Body of pancreas (tissue), 4 donors: ENCODE results near the gene MDH1. TPM values are rescaled to one million over a fixed set of nuclear protein-coding genes. Genes with fewer than 3 reads are reported as not detected.

ENCODE experiments used
- ATAC-seq: fragments of 150-250 bp; one replicate; pipeline ENCODE4 v1.9.1; 2016
- DNase-seq, 4 donors: peaks; one replicate each; pipeline ENCODE4 v3.0.0-alpha.2; 2019
- H3K27ac ChIP-seq, 4 donors: fragments of 200-600 bp; sonication (generic); 1 replicate in 3 of 4; 2 replicates in 1 of 4; pipeline versions ENCODE4 v1.5.1 to v1.6.1; 2016 to 2019; ENCODE audit warnings: mild to moderate bottlenecking in 1 of 4, mixed read lengths in 1 of 4, moderate library complexity in 1 of 4
- H3K27me3 ChIP-seq, 2 donors: fragments of 200-600 bp; sonication (generic); one replicate each; pipeline ENCODE4 v1.6.0; 2016; ENCODE audit warnings: mild to moderate bottlenecking in 1 of 2
- H3K36me3 ChIP-seq, 2 donors: fragments of 200-600 bp; sonication (generic); replicated peaks in 1 of 2; 2 replicates each; pipeline ENCODE4 v1.5.1; 2016; ENCODE audit warnings: low read depth in 2 of 2; ENCODE audit not compliant: insufficient read depth in 1 of 2
- H3K4me1 ChIP-seq: fragments of 200-600 bp; sonication (generic); one replicate; pipeline ENCODE4 v1.6.0; 2016
- H3K4me3 ChIP-seq, 2 donors: fragments of 200-600 bp; sonication (generic); 1 replicate in 1 of 2; 2 replicates in 1 of 2; pipeline ENCODE4 v1.5.1; 2016 to 2019
- H3K9me3 ChIP-seq, 3 donors: fragments of 200-600 bp; sonication (generic); 1 replicate in 2 of 3; 2 replicates in 1 of 3; pipeline ENCODE4 v1.5.1; 2016
- CTCF ChIP-seq, 7 experiments: fragments of 450-650 bp in 4 of 7; fragments of 200-600 bp in 3 of 7; sonication (generic) in 3 of 7; IDR thresholded peaks; one replicate each; pipeline ENCODE4 v1.5.1; 2016 to 2019; ENCODE audit warnings: antibody characterized with exemption in 7 of 7
- POLR2A ChIP-seq, 3 donors: fragments of 450-650 bp; IDR thresholded peaks; one replicate each; pipeline ENCODE4 v1.6.1; 2016; ENCODE audit warnings: antibody characterized with exemption in 3 of 3, mild to moderate bottlenecking in 2 of 3
- WGBS, 2 donors: methylation state at CpG; one replicate each; pipeline ENCODE4 v1.1.5; 2017; 5-methylcytosine and 5-hydroxymethylcytosine counted together
- intact Hi-C: fragments of 100-400 bp; cut with DNase I; formaldehyde crosslinking; loops from one replicate; pipeline ENCODE4 v1.15.1; 2023
- total RNA-seq, 2 donors: library from RNA; depleted of rRNA; stranded (reverse); fragments of >200 nt; gene quantifications; one replicate each; pipeline ENCODE4 v1.1.0, GENCODE V29; 2016

Gene MDH1
- total RNA-seq, 2 donors from 2014 or later: 61.2 to 93.9 TPM

- 78 to 84% methylated on average over 1 of the region's 1 CpG for WGBS, 2 donors
- Histone ChIP-seq H3K36me3 (no peaks in the 10 kb centered on the region), H3K4me1 (no peaks in the 10 kb centered on the region), H3K27ac (no peak overlapping the region), H3K27me3 (no peaks in the 10 kb centered on the region), H3K9me3 (no peaks in the 10 kb centered on the region), H3K4me3 (no peak overlapping the region)
- no peak for DNase-seq
- TF ChIP-seq CTCF (IDR thresholded peaks at IDR 0.05): no peak
- no peak for TF ChIP-seq POLR2A (IDR thresholded peaks at IDR 0.05)
- no peak for ATAC-seq
- intact Hi-C loops: no loop called here
These were observed 54.2 kb downstream of the MDH1 start for GRCh38 chr2:63642946-63643345.

GRCh38 chr2:63643486-63643885 is 54.7 kb downstream of the MDH1 start:
- Histone ChIP-seq H3K4me3 (no peak overlapping the region), H3K27ac (no peak overlapping the region), H3K27me3 (no peaks in the 10 kb centered on the region), H3K9me3 (no peaks in the 10 kb centered on the region), H3K4me1 (no peaks in the 10 kb centered on the region), H3K36me3 (no peaks in the 10 kb centered on the region)
- TF ChIP-seq CTCF (IDR thresholded peaks at IDR 0.05): no peak
- TF ChIP-seq POLR2A (IDR thresholded peaks at IDR 0.05): no peak
- DNase-seq: no peak
- WGBS, 2 donors: 86% methylated on average over 1 of the region's 1 CpG
- intact Hi-C loops: no loop called here
- ATAC-seq: no peak

GRCh38 chr2:63648632-63649031 is 59.9 kb downstream of the MDH1 start:
- intact Hi-C loops: no loop called here
- DNase-seq (no peak), ATAC-seq (no peak)
- Histone ChIP-seq H3K9me3 (no peaks in the 10 kb centered on the region), H3K4me3 (no peak overlapping the region), H3K27me3 (no peaks in the 10 kb centered on the region), H3K4me1 (no peaks in the 10 kb centered on the region), H3K27ac (no peak overlapping the region), H3K36me3 (no peaks in the 10 kb centered on the region)
- 50 to 52% methylated on average over 2 of the region's 2 CpGs for WGBS, 2 donors
- TF ChIP-seq POLR2A (IDR thresholded peaks at IDR 0.05): no peak
- TF ChIP-seq CTCF (IDR thresholded peaks at IDR 0.05): no peak

- DNase-seq (peak in 1 of 4 donors; percentile 7), ATAC-seq (no peak)
- Histone ChIP-seq H3K27me3 (no peaks in the 10 kb centered on the region), H3K36me3 (no peaks in the 10 kb centered on the region), H3K9me3 (no peaks in the 10 kb centered on the region), H3K4me1 (no peaks in the 10 kb centered on the region), H3K4me3 (no peak overlapping the region), H3K27ac (no peak overlapping the region)
- TF ChIP-seq POLR2A (IDR thresholded peaks at IDR 0.05): no peak
- WGBS, 2 donors: 69 to 85% methylated on average over 1 of the region's 1 CpG
- intact Hi-C loops: no loop called here
These were observed 61.1 kb downstream of the MDH1 start for GRCh38 chr2:63649829-63650228.

- intact Hi-C loops: no loop called here
- Histone ChIP-seq H3K4me1 (no peaks in the 10 kb centered on the region), H3K4me3 (no peak overlapping the region), H3K36me3 (no peaks in the 10 kb centered on the region), H3K27ac (no peak overlapping the region), H3K9me3 (no peaks in the 10 kb centered on the region), H3K27me3 (no peaks in the 10 kb centered on the region)
- 64 to 70% methylated on average over 3 of the region's 3 CpGs for WGBS, 2 donors
- DNase-seq: no peak
- TF ChIP-seq CTCF (IDR thresholded peaks at IDR 0.05) (no peak), POLR2A (IDR thresholded peaks at IDR 0.05) (no peak)
- no peak for ATAC-seq
These were observed 62.0 kb downstream of the MDH1 start for GRCh38 chr2:63650756-63651155.
